ENCODE measurements around the gene BTG2. TPM values are rescaled to one million over a fixed set of nuclear protein-coding genes. Genes with fewer than 3 reads are reported as not detected.

The BTG2 gene
- total RNA-seq, 1 experiment from 2014 or later, result 2.2 TPM

GRCh38 chr1:203267347-203267846 lies 37.9 kb upstream of the BTG2 start:
- POLR2A ChIA-PET (ENCODE audit: unreplicated experiment), result interaction anchor here (0.6 kb wide), 2 partner anchors 53 to 849 kb away, joined by 3 read pairs; no protein-coding TSS in a partner anchor
- Histone ChIP-seq H4K20me1 (ENCODE audit: low read length) (no peaks in the 10 kb centered on the region), H3K27ac (ENCODE audit: low read length) (no peak overlapping the region), H3K4me2 (ENCODE audit: low read length) (peak overlapping the region; percentile 81), H3K79me2 (ENCODE audit: low read length) (no peaks in the 10 kb centered on the region), H3K4me1 (ENCODE audit: insufficient read depth, low read length) (peaks cover 7% of the 10 kb centered on the region; the same call in 1 of the 2 replicates), H3K9ac (ENCODE audit: low read length) (peak overlapping the region; percentile 13; the same call in 1 of the 2 replicates), H2AFZ (ENCODE audit: low read length) (peak overlapping the region; percentile 92), H3F3A (ENCODE audit: low read length, unreplicated experiment) (no peaks in the 10 kb centered on the region), H3K27me3 (ENCODE audit: low read length) (peaks cover 16% of the 10 kb centered on the region; the same call in 1 of the 2 replicates), H3K36me3 (ENCODE audit: low read depth, low read length) (no peaks in the 10 kb centered on the region), H3K9me3 (ENCODE audit: low read length) (no peaks in the 10 kb centered on the region), H3K9me2 (replicated peaks; ENCODE audit: low read length) (no peaks in the 10 kb centered on the region), H3K4me3 (ENCODE audit: low read length) (peak overlapping the region; percentile 71)
- peak; percentile 96 for TF ChIP-seq CTCF (conservative IDR thresholded peaks at IDR 0.05; ENCODE audit: low read depth, low read length)
- TF ChIP-seq EZH2 (IDR thresholded peaks at IDR 0.05; ENCODE audit: low read length, unreplicated experiment), result no peak
- no peak for TF ChIP-seq EZH2phosphoT487 (IDR thresholded peaks at IDR 0.05; ENCODE audit: borderline replicate concordance, low read length)
- intact Hi-C loops (cut with micrococcal nuclease), result loop anchor here (2.0 to 5.0 kb wide), 3 partner anchors 150 to 229 kb away; no protein-coding TSS in a partner anchor
- peak; percentile 98 for DNase-seq
- no TSS peak for BruUV-seq (replicated peaks)
- peak; percentile 79 for ATAC-seq
- CTCF ChIA-PET, result interaction anchor here (0.5 to 1.4 kb wide), 16 partner anchors 14 to 519 kb away, joined by 3 to 10 read pairs (median 4); no protein-coding TSS in a partner anchor

DNA sequence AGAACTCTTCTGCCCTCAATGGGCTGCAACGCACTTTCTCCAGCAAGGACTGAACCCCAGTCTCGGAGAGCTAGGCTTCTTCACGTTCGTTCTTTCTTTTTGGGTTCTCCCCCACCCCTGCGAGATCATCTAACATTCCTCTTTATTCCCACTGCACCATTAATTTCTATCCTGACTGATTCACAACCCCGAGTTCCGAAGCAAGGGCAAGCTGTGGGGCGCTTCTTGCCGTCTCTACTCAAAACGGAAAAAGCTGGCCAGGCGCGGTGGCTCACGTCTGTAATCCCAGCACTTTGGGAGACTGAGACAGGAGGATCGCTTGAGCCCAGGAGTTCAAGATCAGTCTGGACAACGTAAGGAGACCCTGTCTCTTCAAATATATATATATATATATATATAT lies 37.4 kb upstream of the BTG2 start:
- ChIA-PET CTCF (interaction anchor here (0.5 to 1.4 kb wide), 10 partner anchors 26 to 290 kb away, joined by 3 to 10 read pairs (median 4); no protein-coding TSS in a partner anchor), POLR2A (ENCODE audit: unreplicated experiment) (interaction anchor here (0.6 kb wide), 1 partner anchor 52 kb away, joined by 3 read pairs; no protein-coding TSS in a partner anchor)
- Histone ChIP-seq H3K4me2 (ENCODE audit: low read length) (peak overlapping the region; percentile 81), H2AFZ (ENCODE audit: low read length) (peak overlapping the region; percentile 92), H3K4me1 (ENCODE audit: insufficient read depth, low read length) (peaks cover 9% of the 10 kb centered on the region; the same call in 1 of the 2 replicates), H3K4me3 (ENCODE audit: low read length) (peak overlapping the region; percentile 71), H3K79me2 (ENCODE audit: low read length) (no peaks in the 10 kb centered on the region), H3K27me3 (ENCODE audit: low read length) (peaks cover 16% of the 10 kb centered on the region; the same call in 1 of the 2 replicates), H3K36me3 (ENCODE audit: low read depth, low read length) (no peaks in the 10 kb centered on the region), H3K27ac (ENCODE audit: low read length) (no peak overlapping the region), H4K20me1 (ENCODE audit: low read length) (no peaks in the 10 kb centered on the region), H3K9me3 (ENCODE audit: low read length) (no peaks in the 10 kb centered on the region), H3F3A (ENCODE audit: low read length, unreplicated experiment) (no peaks in the 10 kb centered on the region), H3K9me2 (replicated peaks; ENCODE audit: low read length) (no peaks in the 10 kb centered on the region), H3K9ac (ENCODE audit: low read length) (peak overlapping the region; percentile 13; the same call in 1 of the 2 replicates)
- TF ChIP-seq EZH2phosphoT487 (IDR thresholded peaks at IDR 0.05; ENCODE audit: borderline replicate concordance, low read length) (no peak), CTCF (conservative IDR thresholded peaks at IDR 0.05; ENCODE audit: low read depth, low read length) (no peak), EZH2 (IDR thresholded peaks at IDR 0.05; ENCODE audit: low read length, unreplicated experiment) (no peak)
- intact Hi-C loops (cut with micrococcal nuclease), result loop anchor here (2.0 to 5.0 kb wide), 3 partner anchors 151 to 229 kb away; no protein-coding TSS in a partner anchor
- BruUV-seq (replicated peaks), result no TSS peak
- no peak; the same call in 1 of the 2 replicates for ATAC-seq
- DNase-seq, result no peak

All from PC-3 (cell line).